ENCODE measurements around the gene SNUPN. TPM values are rescaled to one million over a fixed set of nuclear protein-coding genes. Genes with fewer than 3 reads are reported as not detected.
"Not testable (repeated sequence)": the region's sequence is repeated elsewhere in the genome, so short reads cannot be mapped to it uniquely, and the experiment has no call there.

Gene SNUPN
- polyA plus RNA-seq, 4 donors, result 28.4 to 31.0 (median 30.0) TPM

GRCh38 chr15:75637245-75638009 is 11.9 kb upstream of the SNUPN start:
- no peak for DNase-seq (ENCODE audit: low read depth in 4 of 4, low spot score in 3 of 4)

- no peak for DNase-seq (ENCODE audit: low read depth in 4 of 4, low spot score in 3 of 4)
These were observed 10.5 kb upstream of the SNUPN start for GRCh38 chr15:75636026-75636425.

- not testable (repeated sequence) for DNase-seq (ENCODE audit: low read depth in 4 of 4, low spot score in 3 of 4)
These were observed 8.4 kb upstream of the SNUPN start for GRCh38 chr15:75633922-75634321.

- DNase-seq (ENCODE audit: low read depth in 4 of 4, low spot score in 3 of 4), result no peak
These were observed 6.4 kb upstream of the SNUPN start for GRCh38 chr15:75631935-75632334.

- DNase-seq (ENCODE audit: low read depth in 4 of 4, low spot score in 3 of 4), result no peak
These were observed 3.0 kb downstream of the SNUPN start for GRCh38 chr15:75622505-75622904.

GRCh38 chr15:75620841-75621391 is 4.6 kb downstream of the SNUPN start:
- DNase-seq (ENCODE audit: low read depth in 4 of 4, low spot score in 3 of 4), result no peak

GRCh38 chr15:75620058-75620820 is 5.3 kb downstream of the SNUPN start:
- DNase-seq (ENCODE audit: low read depth in 4 of 4, low spot score in 3 of 4), result no peak

GRCh38 chr15:75616766-75617165 is 8.8 kb downstream of the SNUPN start:
- DNase-seq (ENCODE audit: low read depth in 4 of 4, low spot score in 3 of 4), result no peak

- no peak for DNase-seq (ENCODE audit: low read depth in 4 of 4, low spot score in 3 of 4)
These were observed 18.5 kb downstream of the SNUPN start for GRCh38 chr15:75606711-75607699.

GRCh38 chr15:75606026-75606425 is 19.5 kb downstream of the SNUPN start:
- no peak for DNase-seq (ENCODE audit: low read depth in 4 of 4, low spot score in 3 of 4)

- DNase-seq (ENCODE audit: low read depth in 4 of 4, low spot score in 3 of 4), result no peak
These were observed 26.1 kb downstream of the SNUPN start for GRCh38 chr15:75599401-75599800.

GRCh38 chr15:75598361-75598760 is 27.2 kb downstream of the SNUPN start:
- DNase-seq (ENCODE audit: low read depth in 4 of 4, low spot score in 3 of 4), result no peak

GRCh38 chr15:75597667-75598341 is 27.7 kb downstream of the SNUPN start:
- no peak for DNase-seq (ENCODE audit: low read depth in 4 of 4, low spot score in 3 of 4)

- no peak for DNase-seq (ENCODE audit: low read depth in 4 of 4, low spot score in 3 of 4)
These were observed 28.7 kb downstream of the SNUPN start for GRCh38 chr15:75596703-75597345.

- no peak for DNase-seq (ENCODE audit: low read depth in 4 of 4, low spot score in 3 of 4)
These were observed 31.2 kb downstream of the SNUPN start for GRCh38 chr15:75594276-75594675.

- no peak for DNase-seq (ENCODE audit: low read depth in 4 of 4, low spot score in 3 of 4)
These were observed 33.7 kb downstream of the SNUPN start for GRCh38 chr15:75591655-75592364.

GRCh38 chr15:75590239-75590638 is 35.3 kb downstream of the SNUPN start:
- DNase-seq (ENCODE audit: low read depth in 4 of 4, low spot score in 3 of 4), result no peak

- DNase-seq (ENCODE audit: low read depth in 4 of 4, low spot score in 3 of 4), result no peak
These were observed 36.5 kb downstream of the SNUPN start for GRCh38 chr15:75589071-75589470.

- not testable (repeated sequence) for DNase-seq (ENCODE audit: low read depth in 4 of 4, low spot score in 3 of 4)
These were observed 39.1 kb downstream of the SNUPN start for GRCh38 chr15:75586422-75586821.

Measured in right renal pelvis (tissue), 4 donors.